HCT116 (cell line): ENCODE results near the gene MUC15.

ENCODE experiments used
- ATF3 ChIP-seq: IDR thresholded peaks from 2 replicates; pipeline ENCODE4 v1.6.1; 2012
- CTCF ChIP-seq, 3 experiments: fragments of 200-600 bp in 1 of 3; sonication (generic) in 1 of 3; IDR thresholded peaks in 2 of 3; conservative IDR thresholded peaks in 1 of 3; 2 replicates each; pipeline ENCODE4 v1.5.1; 2012 to 2017; ENCODE audit warnings: low read depth in 2 of 3, low read length in 2 of 3, antibody characterized with exemption in 1 of 3, borderline replicate concordance in 1 of 3, control low read depth in 1 of 3, mild to moderate bottlenecking in 1 of 3, mixed read lengths in 1 of 3, mixed run types in 1 of 3, moderate library complexity in 1 of 3; ENCODE audit not compliant: insufficient read depth in 1 of 3
- EZH2 ChIP-seq: fragments of 200-600 bp; sonication (generic); IDR thresholded peaks from 2 replicates; pipeline ENCODE4 v1.6.1; 2017; ENCODE audit warnings: antibody characterized with exemption, mixed run types
- EZH2phosphoT487 ChIP-seq: fragments of 200-600 bp; IDR thresholded peaks from 2 replicates; pipeline ENCODE4 v1.6.1; 2018; ENCODE audit warnings: antibody characterized with exemption, borderline replicate concordance
- FOSL1 ChIP-seq: IDR thresholded peaks from 2 replicates; pipeline ENCODE4 v1.6.1; 2012; ENCODE audit warnings: low read depth
- POLR2A ChIP-seq: IDR thresholded peaks from 2 replicates; pipeline ENCODE4 v1.7.0; 2011; ENCODE audit warnings: borderline replicate concordance; ENCODE audit not compliant: insufficient read depth, insufficient read length; ENCODE audit errors: extremely low read depth
- POLR2AphosphoS5 ChIP-seq: IDR thresholded peaks from 2 replicates; pipeline ENCODE4 v1.6.1; 2011; ENCODE audit warnings: mild to moderate bottlenecking, low read depth, low read length, moderate library complexity
- YY1 ChIP-seq: IDR thresholded peaks from 2 replicates; pipeline ENCODE4 v1.6.1; 2011; ENCODE audit warnings: low read length, low read depth, moderate library complexity, mild to moderate bottlenecking; ENCODE audit not compliant: insufficient replicate concordance; ENCODE audit errors: extremely low read depth

GRCh38 chr11:26572770-26573402, 823 bp upstream of the MUC15 start:
- TF ChIP-seq CTCF (IDR thresholded peaks at IDR 0.05 in 2 of 3, conservative IDR thresholded peaks at IDR 0.05 in 1 of 3; ENCODE audit: borderline replicate concordance in 1 of 3, insufficient read depth in 1 of 3, low read depth in 2 of 3, low read length in 2 of 3) (no peak), YY1 (no peak), FOSL1 (no peak), EZH2phosphoT487 (no peak), ATF3 (no peak), POLR2AphosphoS5 (no peak), EZH2 (no peak), POLR2A (no peak)
